Retinal pigment epithelial cell (primary cell): ENCODE results near the gene ARMC9.

Experiments used
- DNase-seq: peaks from one replicate; pipeline ENCODE4 v3.0.0-alpha.2; 2010; ENCODE audit warnings: low read depth
- H3K4me3 ChIP-seq: 2 replicates; pipeline ENCODE4 v1.5.1; 2011; ENCODE audit warnings: mild to moderate bottlenecking, low read length, control low read depth, moderate library complexity
- TF ChIP-seq, protein P1 (sequence below): conservative IDR thresholded peaks from 2 replicates; pipeline ENCODE4 v1.5.1; 2011; ENCODE audit warnings: low read depth, low read length, control low read depth, inconsistent platforms

The ARMC9 gene

DNA sequence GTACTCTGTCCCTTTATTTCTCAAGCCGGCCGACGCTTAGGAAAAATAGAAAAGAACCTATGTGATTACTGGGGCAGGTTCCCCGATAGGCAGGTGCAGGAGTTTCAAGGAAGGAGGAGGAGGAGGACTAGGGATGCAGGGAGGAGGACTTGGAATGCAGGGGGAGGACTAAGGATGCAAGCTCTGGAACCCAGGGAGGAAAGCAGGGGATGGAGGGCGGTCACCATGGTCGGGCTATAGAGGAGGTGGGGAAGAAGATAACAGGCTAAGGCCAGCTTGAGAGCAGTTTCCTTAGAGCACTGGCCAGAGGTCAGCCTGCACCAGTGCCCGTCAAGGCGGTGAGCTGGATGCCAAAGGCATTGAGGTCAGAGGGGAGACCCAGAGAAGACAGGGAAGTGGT is 178.4 kb downstream of the ARMC9 start:
- no peak overlapping the region for H3K4me3 ChIP-seq
- no peak for DNase-seq
- TF ChIP-seq, protein P1, sequence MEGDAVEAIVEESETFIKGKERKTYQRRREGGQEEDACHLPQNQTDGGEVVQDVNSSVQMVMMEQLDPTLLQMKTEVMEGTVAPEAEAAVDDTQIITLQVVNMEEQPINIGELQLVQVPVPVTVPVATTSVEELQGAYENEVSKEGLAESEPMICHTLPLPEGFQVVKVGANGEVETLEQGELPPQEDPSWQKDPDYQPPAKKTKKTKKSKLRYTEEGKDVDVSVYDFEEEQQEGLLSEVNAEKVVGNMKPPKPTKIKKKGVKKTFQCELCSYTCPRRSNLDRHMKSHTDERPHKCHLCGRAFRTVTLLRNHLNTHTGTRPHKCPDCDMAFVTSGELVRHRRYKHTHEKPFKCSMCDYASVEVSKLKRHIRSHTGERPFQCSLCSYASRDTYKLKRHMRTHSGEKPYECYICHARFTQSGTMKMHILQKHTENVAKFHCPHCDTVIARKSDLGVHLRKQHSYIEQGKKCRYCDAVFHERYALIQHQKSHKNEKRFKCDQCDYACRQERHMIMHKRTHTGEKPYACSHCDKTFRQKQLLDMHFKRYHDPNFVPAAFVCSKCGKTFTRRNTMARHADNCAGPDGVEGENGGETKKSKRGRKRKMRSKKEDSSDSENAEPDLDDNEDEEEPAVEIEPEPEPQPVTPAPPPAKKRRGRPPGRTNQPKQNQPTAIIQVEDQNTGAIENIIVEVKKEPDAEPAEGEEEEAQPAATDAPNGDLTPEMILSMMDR = no peak

DNA sequence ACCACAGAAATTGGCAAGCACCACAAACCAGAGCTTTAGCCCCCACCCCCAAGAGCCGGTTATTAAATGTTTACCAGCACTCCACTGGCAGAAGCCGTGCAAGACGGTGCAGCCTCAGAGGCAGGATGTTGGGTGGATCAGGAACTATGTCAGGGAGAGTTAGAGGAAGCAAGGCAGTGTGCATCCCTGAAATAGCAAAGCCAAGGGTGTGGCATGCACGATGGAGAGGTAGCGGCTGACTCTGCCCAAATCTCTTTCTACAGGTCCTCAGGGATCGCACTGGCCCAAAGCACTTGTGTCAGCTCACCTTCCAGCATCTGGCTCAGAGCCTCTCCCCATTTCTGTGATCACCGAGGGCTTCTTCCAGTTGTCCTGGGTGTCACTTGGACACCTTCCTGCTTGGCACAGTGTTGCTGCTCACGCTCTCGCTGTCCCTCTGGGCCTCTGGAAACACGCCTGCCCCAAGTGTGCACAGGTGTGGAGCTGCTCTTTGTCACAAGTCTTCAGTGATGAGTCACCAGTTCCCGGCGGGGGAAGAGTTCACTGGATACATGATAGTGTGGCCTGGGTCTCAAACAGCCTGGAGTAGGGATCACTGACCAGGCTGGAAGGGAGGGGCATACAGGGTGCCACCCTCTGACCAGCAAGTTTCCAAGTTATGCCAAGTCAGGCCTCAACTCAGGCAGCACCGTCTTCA is 179.7 kb downstream of the ARMC9 start:
- TF ChIP-seq, protein P1 = no peak
- no peak for DNase-seq
- H3K4me3 ChIP-seq = no peak overlapping the region

DNA sequence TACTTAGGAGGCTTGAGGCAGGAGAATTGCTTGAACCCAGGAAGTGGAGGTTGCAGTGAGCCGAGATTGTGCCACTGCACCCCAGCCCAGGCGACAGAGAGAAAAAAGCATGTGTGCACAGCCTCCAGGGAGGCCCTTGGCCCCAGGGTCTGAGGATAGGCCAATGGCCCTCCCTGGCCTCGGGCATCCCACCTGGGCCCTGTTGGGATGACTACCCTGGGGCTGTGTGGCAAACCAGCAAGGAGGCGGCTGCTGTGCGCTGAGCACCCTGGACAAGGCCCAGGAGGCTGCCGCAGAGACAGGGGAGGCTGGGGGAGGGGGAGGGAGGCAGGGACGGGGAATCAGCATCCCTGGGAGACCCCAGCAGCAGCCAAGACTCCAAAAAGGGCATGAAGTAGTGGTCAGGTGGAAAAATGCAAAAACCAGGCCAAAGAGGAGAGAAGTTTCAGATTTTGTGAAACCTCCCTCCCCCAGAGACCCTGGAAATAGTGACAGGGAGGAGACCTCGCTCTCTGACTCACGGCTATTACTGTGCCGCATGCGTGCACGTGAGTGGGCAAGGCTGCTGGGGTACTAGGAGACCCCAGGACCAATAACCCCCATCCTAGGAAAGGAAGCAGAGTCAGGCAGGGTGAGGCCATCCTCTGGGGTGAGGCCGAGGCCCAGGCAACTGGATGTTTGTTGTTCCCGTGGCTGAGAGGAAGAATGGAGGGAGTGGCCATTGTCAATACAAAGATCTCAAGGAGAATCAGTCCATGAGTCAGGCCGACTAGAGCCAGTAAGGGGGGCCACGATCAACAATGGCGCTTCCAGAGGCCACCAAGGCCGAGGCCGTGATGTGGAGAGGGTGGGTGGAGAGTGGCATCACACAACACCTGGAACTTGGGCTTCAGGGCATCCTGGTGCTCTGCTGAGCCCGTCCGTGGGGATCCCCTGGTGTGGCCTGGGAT is 181.1 kb downstream of the ARMC9 start:
- TF ChIP-seq, protein P1 = no peak
- H3K4me3 ChIP-seq = no peak overlapping the region
- no peak for DNase-seq

DNA sequence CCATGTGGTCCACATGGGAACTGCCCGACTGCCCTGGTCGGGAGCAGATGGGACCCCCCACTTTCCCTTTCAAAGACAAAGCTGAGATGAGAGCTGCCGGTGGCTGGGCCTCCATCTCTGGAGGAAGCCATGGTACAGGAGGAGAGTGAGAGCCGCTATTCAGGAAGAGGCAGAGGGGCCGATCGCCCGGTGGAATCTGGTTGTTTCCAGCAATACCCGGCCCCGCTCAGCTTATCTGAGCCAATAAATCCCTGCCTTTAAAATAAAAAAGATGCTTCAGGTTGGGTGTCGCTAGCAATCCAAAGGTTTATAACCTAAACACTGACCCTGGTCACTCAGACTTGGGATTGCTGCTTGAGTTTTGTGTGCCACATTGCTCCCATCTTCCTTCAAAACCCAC is 181.9 kb downstream of the ARMC9 start:
- TF ChIP-seq, protein P1 = no peak
- DNase-seq = no peak
- H3K4me3 ChIP-seq = no peak overlapping the region

DNA sequence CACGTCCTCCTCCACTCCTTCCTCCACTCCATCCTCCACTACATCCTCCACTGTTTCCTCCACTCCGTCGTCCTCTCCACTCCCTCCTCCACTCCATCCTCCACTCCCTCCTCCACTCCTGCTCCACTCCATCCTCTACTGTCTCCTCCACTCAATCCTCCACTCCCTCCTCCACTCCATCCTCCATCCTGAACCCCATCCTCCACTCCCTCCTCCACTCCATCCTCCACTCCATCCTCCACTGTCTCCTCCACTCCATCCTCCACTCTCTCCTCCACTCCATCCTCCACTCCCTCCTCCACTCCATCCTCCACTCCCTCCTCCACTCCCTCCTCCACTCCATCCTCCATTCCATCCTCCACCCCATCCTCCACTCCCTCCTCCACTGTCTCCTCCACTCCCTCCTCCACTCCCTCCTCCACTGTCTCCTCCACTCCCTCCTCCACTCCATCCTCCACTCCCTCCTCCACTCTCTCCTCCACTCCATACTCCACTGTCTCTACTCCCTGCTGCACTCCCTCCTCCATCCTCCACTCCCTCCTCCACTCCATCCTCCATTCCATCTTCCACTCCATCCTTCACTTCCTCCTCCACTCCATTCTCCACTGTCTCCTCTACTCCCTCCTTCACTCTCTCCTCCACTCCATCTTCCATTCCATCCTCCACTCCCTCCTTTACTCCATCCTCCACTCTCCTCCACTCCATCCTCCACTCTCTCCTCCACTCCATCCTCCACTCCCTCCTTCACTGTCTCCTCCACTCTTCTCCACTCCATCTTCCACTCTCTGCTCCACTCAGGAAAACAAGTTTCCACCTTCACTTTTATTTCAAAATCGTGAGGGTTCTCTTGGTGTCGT is 182.8 kb downstream of the ARMC9 start:
- DNase-seq = no peak
- no peak overlapping the region for H3K4me3 ChIP-seq
- TF ChIP-seq, protein P1 = no peak

DNA sequence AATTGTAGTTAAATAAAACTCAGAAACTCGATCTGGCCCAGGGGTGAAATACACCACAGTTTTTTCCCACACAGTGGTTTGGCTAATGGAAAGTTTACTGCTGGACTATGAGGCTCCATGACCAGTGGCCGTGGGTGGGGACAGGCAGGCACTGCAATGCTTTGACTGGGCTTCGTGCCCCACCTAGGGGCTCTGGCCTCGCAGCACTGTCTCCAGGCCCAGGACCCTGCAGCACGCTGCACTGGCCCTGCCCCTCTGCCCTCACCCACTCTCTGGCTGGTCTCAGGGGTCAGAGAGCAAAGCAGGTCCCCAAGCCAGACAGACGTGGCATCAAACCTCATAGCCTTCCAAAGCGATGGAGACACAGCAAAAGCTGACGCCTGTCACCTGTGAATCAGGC is 183.7 kb downstream of the ARMC9 start:
- no peak for DNase-seq
- TF ChIP-seq, protein P1 = no peak
- H3K4me3 ChIP-seq = no peak overlapping the region
